H1 (cell line): ENCODE data around the gene CEACAM7. TPM values are rescaled to one million over a fixed set of nuclear protein-coding genes. Genes with fewer than 3 reads are reported as not detected.

Experiments used
- CTCF ChIA-PET: fragments of 300-600 bp; sonication (Branson Sonifier 250); formaldehyde crosslinking; loops from one replicate; lab custom pipeline; 2021; ENCODE audit not compliant: partially characterized antibody; lab: Charles Lee
- POLR2A ChIA-PET: fragments of 300-600 bp; sonication (Branson Sonifier 250); formaldehyde crosslinking; loops from one replicate; lab custom pipeline; 2021; ENCODE audit warnings: inconsistent platforms; ENCODE audit not compliant: partially characterized antibody; lab: Charles Lee
- DNase-seq, 2 experiments: peaks; one replicate each; pipeline versions ENCODE4 v3.0.0 to v3.0.0-alpha.2; 2010 to 2022; ENCODE audit warnings: low spot score in 2 of 2, low read depth in 1 of 2, mixed read lengths in 1 of 2
- FAIRE-seq: peaks from 2 replicates; lab custom pipeline; 2011; peaks lifted over from hg19 to GRCh38; lab: Jason Lieb, UNC
- H2AFZ ChIP-seq: 2 replicates; pipeline ENCODE4 v1.8.1; 2012; ENCODE audit warnings: low read length, inconsistent platforms
- H2AK5ac ChIP-seq: 2 replicates; pipeline ENCODE4 v1.6.1; 2013; ENCODE audit warnings: low read depth, low read length
- H2BK120ac ChIP-seq: replicated peaks from 2 replicates; pipeline ENCODE3; 2013; ENCODE audit warnings: low read depth, low read length, inconsistent platforms
- H2BK12ac ChIP-seq: 2 replicates; pipeline ENCODE4 v1.6.1; 2013; ENCODE audit warnings: low read depth, low read length
- H2BK15ac ChIP-seq: 2 replicates; pipeline ENCODE4 v1.6.1; 2013; ENCODE audit warnings: low read length
- H2BK20ac ChIP-seq: 2 replicates; pipeline ENCODE4 v1.6.1; 2013; ENCODE audit warnings: low read length
- H2BK5ac ChIP-seq: 2 replicates; pipeline ENCODE4 v1.6.1; 2013; ENCODE audit warnings: low read depth, low read length
- H3K14ac ChIP-seq: 2 replicates; pipeline ENCODE4 v1.6.1; 2013; ENCODE audit warnings: inconsistent platforms; ENCODE audit not compliant: insufficient read length
- H3K18ac ChIP-seq: 2 replicates; pipeline ENCODE4 v1.6.1; 2013; ENCODE audit warnings: low read length; ENCODE audit errors: extremely low read depth
- H3K23ac ChIP-seq: 2 replicates; pipeline ENCODE4 v1.6.1; 2013; ENCODE audit warnings: inconsistent platforms; ENCODE audit not compliant: insufficient read length
- H3K23me2 ChIP-seq: 2 replicates; pipeline ENCODE4 v1.6.1; 2013; ENCODE audit warnings: low read depth, low read length
- H3K27ac ChIP-seq: 2 replicates; pipeline ENCODE4 v1.6.1; 2011; ENCODE audit warnings: low read depth, low read length, inconsistent platforms
- H3K27me3 ChIP-seq, 4 experiments: replicated peaks in 1 of 4; 1 replicate in 1 of 4; 2 replicates in 3 of 4; pipeline versions ENCODE4 v1.6.1 to v1.8.1; 2011 to 2013; ENCODE audit warnings: low read length in 3 of 4, mild to moderate bottlenecking in 3 of 4, inconsistent platforms in 2 of 4, mixed read lengths in 2 of 4, moderate library complexity in 1 of 4; ENCODE audit not compliant: control insufficient read depth in 3 of 4, insufficient read depth in 3 of 4; ENCODE audit errors: extremely low read depth in 1 of 4
- H3K36me3 ChIP-seq, 4 experiments: 2 replicates each; pipeline versions ENCODE4 v1.6.1 to v1.8.1; 2011 to 2013; ENCODE audit warnings: mild to moderate bottlenecking in 4 of 4, low read length in 3 of 4, moderate library complexity in 2 of 4, control low read depth in 1 of 4, inconsistent platforms in 1 of 4; ENCODE audit not compliant: insufficient read depth in 4 of 4, control insufficient read depth in 2 of 4
- H3K4ac ChIP-seq: replicated peaks from 2 replicates; pipeline ENCODE3; 2013; ENCODE audit warnings: low read length, low read depth, mixed read lengths, inconsistent platforms; ENCODE audit not compliant: insufficient read length
- H3K4me1 ChIP-seq, 4 experiments: replicated peaks in 1 of 4; 1 replicate in 1 of 4; 2 replicates in 3 of 4; pipeline versions ENCODE4 v1.6.1 to v1.8.1; 2011 to 2013; ENCODE audit warnings: low read length in 3 of 4, inconsistent platforms in 2 of 4, mixed read lengths in 1 of 4; ENCODE audit not compliant: insufficient read depth in 4 of 4, control insufficient read depth in 3 of 4
- H3K4me2 ChIP-seq, 2 experiments: 2 replicates each; pipeline versions ENCODE4 v1.6.1 to v1.8.1; 2011 to 2013; ENCODE audit warnings: low read depth in 2 of 2, low read length in 2 of 2, control low read depth in 1 of 2, inconsistent platforms in 1 of 2, mild to moderate bottlenecking in 1 of 2; ENCODE audit not compliant: insufficient read depth in 1 of 2
- H3K4me3 ChIP-seq, 4 experiments: fragments of 200-600, 300-600 bp in 1 of 4; sonication (generic), shearing (Covaris generic), sonication (Bioruptor Twin) in 1 of 4; 2 replicates each; pipeline versions ENCODE4 v1.5.1 to v1.8.1; 2011 to 2016; ENCODE audit warnings: low read length in 4 of 4, low read depth in 3 of 4, control low read depth in 2 of 4, inconsistent platforms in 2 of 4, mild to moderate bottlenecking in 2 of 4, mixed read lengths in 1 of 4, moderate library complexity in 1 of 4; ENCODE audit not compliant: insufficient read depth in 2 of 4; ENCODE audit errors: extremely low read depth in 1 of 4
- H3K56ac ChIP-seq: replicated peaks from 2 replicates; pipeline ENCODE3; 2013; ENCODE audit warnings: low read depth, mild to moderate bottlenecking, mixed read lengths, low read length, inconsistent platforms; ENCODE audit not compliant: insufficient read length
- H3K79me1 ChIP-seq: 2 replicates; pipeline ENCODE4 v1.6.1; 2013; ENCODE audit warnings: low read depth, low read length, control low read depth
- H3K79me2 ChIP-seq, 2 experiments: 2 replicates each; pipeline versions ENCODE4 v1.6.1 to v1.8.1; 2012 to 2013; ENCODE audit warnings: low read length in 2 of 2, mild to moderate bottlenecking in 2 of 2, inconsistent platforms in 1 of 2; ENCODE audit not compliant: insufficient read depth in 2 of 2, control insufficient read depth in 1 of 2
- H3K9ac ChIP-seq, 4 experiments: replicated peaks in 1 of 4; 1 replicate in 1 of 4; 2 replicates in 3 of 4; pipeline versions ENCODE4 v1.6.1 to v1.8.1; 2011 to 2013; ENCODE audit warnings: low read depth in 3 of 4, low read length in 3 of 4, control low read depth in 2 of 4, mild to moderate bottlenecking in 2 of 4, moderate library complexity in 2 of 4, inconsistent platforms in 1 of 4; ENCODE audit errors: extremely low read depth in 1 of 4
- H3K9me3 ChIP-seq, 2 experiments: 2 replicates each; pipeline versions ENCODE4 v1.6.1 to v1.8.1; 2012 to 2013; ENCODE audit warnings: mild to moderate bottlenecking in 2 of 2, moderate library complexity in 2 of 2, control low read depth in 1 of 2, inconsistent platforms in 1 of 2, low read depth in 1 of 2, low read length in 1 of 2, mixed read lengths in 1 of 2; ENCODE audit not compliant: insufficient read depth in 2 of 2
- H4K20me1 ChIP-seq, 2 experiments: replicated peaks in 1 of 2; 2 replicates each; pipeline versions ENCODE3 to v1.8.1; 2011 to 2013; ENCODE audit warnings: inconsistent platforms in 2 of 2, low read length in 2 of 2, mild to moderate bottlenecking in 1 of 2; ENCODE audit not compliant: insufficient read depth in 2 of 2, control insufficient read depth in 1 of 2
- H4K5ac ChIP-seq: 2 replicates; pipeline ENCODE4 v1.6.1; 2013; ENCODE audit warnings: low read length, low read depth, mixed read lengths, inconsistent platforms; ENCODE audit not compliant: insufficient read length
- H4K8ac ChIP-seq: 2 replicates; pipeline ENCODE4 v1.8.0; 2013; ENCODE audit warnings: mild to moderate bottlenecking, moderate library complexity, low read length, inconsistent platforms; ENCODE audit not compliant: insufficient read depth; ENCODE audit errors: extremely low read depth
- H4K91ac ChIP-seq: replicated peaks from 2 replicates; pipeline ENCODE3; 2013; ENCODE audit warnings: low read length, mixed read lengths, inconsistent platforms; ENCODE audit not compliant: insufficient read length
- CTCF ChIP-seq, 3 experiments: IDR thresholded peaks; 1 replicate in 2 of 3; 2 replicates in 1 of 3; pipeline versions ENCODE4 v1.5.1 to v1.6.1; 2011; ENCODE audit warnings: low read length in 3 of 3, mild to moderate bottlenecking in 3 of 3, inconsistent platforms in 2 of 3, low read depth in 1 of 3, moderate library complexity in 1 of 3; ENCODE audit not compliant: insufficient read depth in 1 of 3; ENCODE audit errors: control extremely low read depth in 1 of 3
- RAD21 ChIP-seq, 2 experiments: IDR thresholded peaks in 1 of 2; conservative IDR thresholded peaks in 1 of 2; 2 replicates each; pipeline ENCODE4 v1.6.1; 2011; ENCODE audit warnings: low read depth in 2 of 2, low read length in 2 of 2, improper control_type of control experiment in 1 of 2, inconsistent platforms in 1 of 2, mild to moderate bottlenecking in 1 of 2, moderate library complexity in 1 of 2
- RNF2 ChIP-seq: fragments of 200-900, 300-1000 bp; sonication (generic); IDR thresholded peaks from 2 replicates; pipeline ENCODE4 v1.7.1; 2016; ENCODE audit warnings: borderline replicate concordance, low read depth, mild to moderate bottlenecking, antibody characterized with exemption, low read length; ENCODE audit not compliant: poor library complexity, severe bottlenecking; ENCODE audit errors: missing control alignments
- SP1 ChIP-seq: IDR thresholded peaks from 2 replicates; pipeline ENCODE4 v1.6.1; 2011; ENCODE audit warnings: low read depth, low read length
- TEAD4 ChIP-seq: IDR thresholded peaks from 2 replicates; pipeline ENCODE4 v1.6.1; 2012; ENCODE audit warnings: low read depth, low read length, inconsistent platforms, mixed read lengths
- WGBS, 2 experiments: shearing (Covaris generic) in 1 of 2; methylation state at CpG; one replicate each; pipeline versions ENCODE4 v1.1.6 to v1.1.7; 2013 to 2015; ENCODE audit warnings: low lambda C conversion rate in 2 of 2, mixed read lengths in 2 of 2, inconsistent platforms in 1 of 2, low coverage in 1 of 2, missing lambda C conversion rate in 1 of 2; ENCODE audit not compliant: insufficient replicate concordance in 2 of 2, insufficient coverage in 1 of 2, insufficient read length in 1 of 2; ENCODE audit errors: extremely low coverage in 1 of 2, missing lambda C conversion rate in 1 of 2; 5-methylcytosine and 5-hydroxymethylcytosine counted together
- polyA plus RNA-seq, 7 experiments: library from polyadenylated mRNA; depleted of rRNA in 3 of 7; stranded (reverse) in 5 of 7; unstranded in 2 of 7; fragments of >200 nt in 5 of 7; fragments of 200-250 nt in 2 of 7; gene quantifications; 1 replicate in 5 of 7; 2 replicates in 1 of 7; 4 replicates in 1 of 7; pipeline versions ENCODE4 v1.2.1 to v1.2.3, GENCODE V29; 2011 to 2013; ENCODE audit warnings: missing spikeins in 2 of 7, mixed read lengths in 2 of 7
- total RNA-seq: library from RNA; stranded (reverse); fragmentation: NEBNext Ultra II Directional; extraction: Animal tissue kit (Norgen Biotek cat#: 25700); gene quantifications from 2 replicates; pipeline ENCODE4 v1.2.1, GENCODE V29; 2021

The CEACAM7 gene
- total and polyA plus RNA-seq, 2 of the 8 experiments (the other 6 are each of a cell fraction or from before 2014, with no cell fraction given) = not detected

GRCh38 chr19:41646589-41647204, 41.4 kb downstream of the CEACAM7 start:
- H4K20me1 ChIP-seq = no peaks in the 10 kb centered on the region
- WGBS, 2 experiments = 57% methylated on average over 14 of the region's 14 CpGs; no CpG with 5 or more reads in 1 of the 2 experiments
- H4K5ac ChIP-seq = no peak overlapping the region
- no peak overlapping the region for H2BK15ac ChIP-seq
- no peaks in the 10 kb centered on the region for H3K4me1 ChIP-seq
- H3K9ac ChIP-seq = no peak overlapping the region
- ChIA-PET POLR2A (interaction anchor here (0.6 kb wide), 1 partner anchor 118 kb away, joined by 4 read pairs; no protein-coding TSS in a partner anchor), CTCF (interaction anchor here (0.6 to 1.3 kb wide), 12 partner anchors 10 to 372 kb away, joined by 3 to 6 read pairs (median 4); no protein-coding TSS in a partner anchor)
- H3K18ac ChIP-seq = no peak overlapping the region
- H4K91ac ChIP-seq = no peak overlapping the region
- DNase-seq (peak in 1 of 2 experiments; percentile 63), FAIRE-seq (no peak)
- H2AK5ac ChIP-seq = no peak overlapping the region
- no peak overlapping the region for H2BK12ac ChIP-seq
- no peaks in the 10 kb centered on the region for H3K36me3 ChIP-seq
- no peak overlapping the region for H3K23ac ChIP-seq
- H2AFZ ChIP-seq = no peak overlapping the region
- no peak overlapping the region for H2BK20ac ChIP-seq
- H3K14ac ChIP-seq = no peak overlapping the region
- H3K27ac ChIP-seq = no peak overlapping the region
- no peak overlapping the region for H2BK5ac ChIP-seq
- H3K4me2 ChIP-seq = no peak overlapping the region
- no peaks in the 10 kb centered on the region for H3K23me2 ChIP-seq
- no peak overlapping the region for H4K8ac ChIP-seq
- no peak overlapping the region for H3K4me3 ChIP-seq
- H3K79me2 ChIP-seq = no peaks in the 10 kb centered on the region
- no peak overlapping the region for H2BK120ac ChIP-seq
- no peaks in the 10 kb centered on the region for H3K27me3 ChIP-seq
- H3K79me1 ChIP-seq = no peaks in the 10 kb centered on the region
- peaks cover 43 to 57% of the 10 kb centered on the region in 2 experiments; a peak in 3 of 4 replicates for H3K9me3 ChIP-seq
- no peak overlapping the region for H3K4ac ChIP-seq
- H3K56ac ChIP-seq = no peak overlapping the region
- TF ChIP-seq SP1 = no peak
- TF ChIP-seq RAD21 (IDR thresholded peaks at IDR 0.05 in 1 of 2, conservative IDR thresholded peaks at IDR 0.05 in 1 of 2; ENCODE audit: low read depth in 2 of 2, low read length in 2 of 2) = 0 out of 4 replicates have a peak, but pooled peaks of 1 of the 2 experiments have one; percentile 5
- TF ChIP-seq RNF2 = no peak
- peak; percentile 26 to 54 (median 43) for TF ChIP-seq CTCF (IDR thresholded peaks at IDR 0.05; ENCODE audit: control extremely low read depth in 1 of 3, insufficient read depth in 1 of 3, low read depth in 1 of 3, low read length in 3 of 3)
- TF ChIP-seq TEAD4 = no peak
